Umbilical cord (tissue), 2 donors: ENCODE measurements around the gene CNNM3. TPM values are rescaled to one million over a fixed set of nuclear protein-coding genes. Genes with fewer than 3 reads are reported as not detected.
A peak's percentile ranks its signal among the peaks of the same experiment; 100 is the strongest.
"Not testable (repeated sequence)": the region's sequence is repeated elsewhere in the genome, so short reads cannot be mapped to it uniquely, and the experiment has no call there.

ENCODE experiments used
- DNase-seq: peaks from one replicate; pipeline ENCODE4 v3.0.0-alpha.2; 2015; ENCODE audit warnings: low spot score
- total RNA-seq: library from RNA; depleted of rRNA; stranded (reverse); fragments of >200 nt; gene quantifications from one replicate; pipeline ENCODE4 v1.2.3, GENCODE V29; 2014; ENCODE audit warnings: low replicate concordance; ENCODE audit not compliant: insufficient read depth

The CNNM3 gene
- total RNA-seq, 1 donor from 2014 or later: 7.7 TPM

DNA sequence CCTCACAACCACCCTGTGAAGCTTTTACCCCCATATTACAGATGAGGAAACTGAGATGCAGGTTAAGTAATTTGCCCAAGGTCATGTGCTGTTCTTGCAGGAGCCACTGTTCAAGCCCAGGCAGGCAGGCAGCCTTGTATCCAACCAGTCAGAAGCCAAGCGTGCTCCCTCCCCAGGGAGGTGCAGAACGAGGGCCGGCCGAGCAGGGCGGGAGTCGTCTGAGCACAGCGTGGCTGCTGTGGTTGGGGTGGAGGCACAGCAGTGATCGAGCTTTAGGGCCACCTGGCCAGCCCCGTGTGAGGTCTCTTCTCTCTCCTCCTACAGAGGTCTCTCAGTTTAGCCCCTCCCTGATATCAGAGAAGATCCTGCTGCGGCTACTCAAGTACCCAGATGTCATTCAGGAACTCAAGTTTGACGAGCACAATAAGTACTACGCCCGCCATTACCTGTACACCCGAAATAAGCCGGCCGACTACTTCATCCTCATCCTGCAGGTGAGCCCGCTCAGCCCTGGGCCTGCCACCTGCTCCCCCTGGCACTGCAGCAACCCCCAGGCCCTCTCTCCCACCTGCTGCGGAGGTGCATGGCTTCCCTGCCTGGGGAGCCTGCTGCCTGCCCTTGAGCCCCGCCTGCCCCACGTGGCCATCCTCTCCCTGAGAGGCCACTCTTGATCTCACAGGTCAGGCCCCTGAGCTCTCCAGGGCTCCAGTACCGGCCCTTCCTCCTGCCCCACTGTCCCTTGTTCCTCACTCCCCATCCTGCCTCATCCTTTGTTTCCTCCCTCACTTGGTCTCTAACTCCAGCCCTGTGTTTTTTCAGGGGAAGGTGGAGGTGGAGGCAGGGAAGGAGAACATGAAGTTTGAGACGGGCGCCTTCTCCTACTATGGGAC, 17.1 kb upstream of the CNNM3 start:
- DNase-seq: no peak

DNA sequence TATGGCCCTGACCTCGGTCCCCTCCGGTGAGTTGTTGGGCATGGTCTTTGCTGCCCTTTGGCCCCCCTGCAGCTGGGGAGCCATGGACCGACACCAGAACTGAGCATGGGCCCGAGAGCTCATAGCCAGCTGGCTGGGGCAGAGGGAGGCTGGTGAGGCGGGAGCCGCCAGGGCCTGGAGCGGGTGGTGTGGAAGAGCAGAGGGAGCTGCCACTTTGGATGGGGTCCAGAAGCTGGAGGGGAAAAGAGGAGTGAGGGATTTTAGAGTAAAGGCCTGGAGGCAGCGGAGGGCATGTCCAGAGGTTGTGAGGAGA, 16.5 kb upstream of the CNNM3 start:
- DNase-seq: no peak

GRCh38 chr2:96800061-96801004, 15.7 kb upstream of the CNNM3 start:
- no peak for DNase-seq

DNA sequence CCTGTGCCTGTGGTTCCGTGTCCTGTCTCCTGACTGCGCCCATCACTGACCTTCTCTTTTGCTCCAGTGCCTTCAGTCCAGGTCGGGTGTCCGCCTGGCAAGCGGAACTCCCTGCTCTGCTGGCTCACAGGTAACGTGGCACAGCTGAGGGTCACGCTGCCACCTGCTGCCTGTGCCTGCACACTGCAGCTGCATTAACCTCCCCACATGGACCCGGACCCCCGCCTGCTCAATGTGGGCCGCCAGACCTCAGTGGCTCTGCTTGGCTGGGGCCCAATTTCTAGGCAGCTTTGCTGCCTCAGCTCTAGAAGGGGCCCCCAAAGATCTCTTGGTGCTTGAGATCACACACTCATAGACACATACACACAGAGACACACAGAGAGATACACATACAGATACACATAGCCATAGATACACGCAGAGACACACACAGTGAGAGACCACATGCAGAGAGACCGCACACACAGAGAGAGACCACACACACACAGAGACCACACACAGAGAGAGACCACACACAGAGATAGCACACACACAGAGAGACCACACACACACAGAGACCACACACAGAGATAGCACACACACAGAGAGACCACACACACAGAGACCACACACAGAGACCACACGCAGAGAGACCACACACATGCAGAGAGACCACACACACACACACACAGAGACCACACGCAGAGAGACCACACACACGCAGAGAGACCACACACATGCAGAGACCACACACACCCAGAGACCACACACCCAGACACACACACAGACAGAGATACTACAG, 14.9 kb upstream of the CNNM3 start:
- peak; percentile 52 for DNase-seq

DNA sequence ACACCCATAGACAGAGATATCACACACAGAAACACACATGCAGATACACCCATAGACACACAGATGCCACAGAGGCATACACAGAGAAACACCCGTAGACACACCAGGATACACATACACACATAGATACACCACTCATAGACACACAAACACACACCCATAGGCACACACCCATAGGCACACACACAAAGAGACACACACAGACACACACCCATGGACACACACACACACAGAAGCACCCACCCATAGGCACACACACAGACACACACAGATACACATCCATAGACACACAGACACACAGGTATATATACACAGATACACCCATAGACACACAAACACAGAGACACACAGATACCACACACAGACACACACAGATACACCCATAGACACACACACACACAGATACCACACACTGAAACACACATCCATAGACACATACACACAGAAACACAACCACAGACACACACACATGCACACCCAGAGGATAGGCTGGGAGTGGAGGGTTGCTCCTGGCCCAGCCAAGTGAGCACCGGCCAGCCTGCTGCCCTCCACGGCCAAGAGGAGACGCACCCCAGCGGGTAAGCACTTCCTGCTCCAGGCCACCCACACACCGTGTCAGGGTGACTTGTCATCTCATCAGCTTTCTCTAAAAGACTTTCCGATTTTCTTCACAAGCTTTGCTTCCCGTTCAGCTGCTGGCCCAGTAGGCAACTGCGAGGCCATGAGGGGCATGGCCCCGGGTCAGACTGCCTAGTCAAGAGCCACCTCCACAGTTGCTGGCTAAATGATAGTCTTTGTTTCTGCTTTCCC, 14.1 kb upstream of the CNNM3 start:
- no peak for DNase-seq

GRCh38 chr2:96802721-96803120, 13.3 kb upstream of the CNNM3 start:
- no peak for DNase-seq

GRCh38 chr2:96804986-96805385, 11.1 kb upstream of the CNNM3 start:
- DNase-seq: no peak

DNA sequence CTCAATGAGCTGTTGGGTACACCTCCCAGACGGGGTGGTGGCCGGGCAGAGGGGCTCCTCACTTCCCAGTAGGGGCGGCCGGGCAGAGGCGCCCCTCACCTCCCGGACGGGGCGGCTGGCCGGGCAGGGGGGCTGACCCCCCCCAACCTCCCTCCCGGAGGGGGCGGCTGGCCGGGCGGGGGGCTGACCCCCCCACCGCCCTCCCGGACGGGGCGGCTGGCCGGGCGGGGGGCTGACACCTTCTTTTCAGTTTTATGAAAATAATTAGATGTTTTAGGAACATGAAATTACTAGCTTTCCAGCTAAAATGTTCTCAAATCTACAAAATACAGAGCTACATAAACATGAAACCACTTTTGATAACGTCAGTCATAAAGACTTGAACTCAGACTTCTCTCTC, 10.1 kb upstream of the CNNM3 start:
- DNase-seq: not testable (repeated sequence)

- DNase-seq: no peak
Measured at GRCh38 chr2:96806468-96807126, 9.5 kb upstream of the CNNM3 start.

DNA sequence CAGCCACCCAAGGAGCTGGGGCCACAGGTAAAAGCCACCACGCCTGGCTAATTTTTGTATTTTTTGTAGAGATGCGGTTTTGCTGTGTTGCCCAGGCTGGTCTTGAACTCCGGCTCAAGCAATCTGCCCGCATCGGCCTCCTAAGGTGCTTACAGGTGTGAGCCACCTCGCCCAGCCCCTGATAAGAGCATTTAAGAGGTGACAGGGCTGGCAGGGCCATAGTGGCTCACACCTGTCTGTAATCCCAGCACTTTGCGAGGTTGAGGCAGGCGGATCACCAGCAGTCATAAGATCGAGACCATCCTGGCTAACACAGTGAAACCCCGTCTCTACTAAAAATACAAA, 9.0 kb upstream of the CNNM3 start:
- DNase-seq: no peak

DNA sequence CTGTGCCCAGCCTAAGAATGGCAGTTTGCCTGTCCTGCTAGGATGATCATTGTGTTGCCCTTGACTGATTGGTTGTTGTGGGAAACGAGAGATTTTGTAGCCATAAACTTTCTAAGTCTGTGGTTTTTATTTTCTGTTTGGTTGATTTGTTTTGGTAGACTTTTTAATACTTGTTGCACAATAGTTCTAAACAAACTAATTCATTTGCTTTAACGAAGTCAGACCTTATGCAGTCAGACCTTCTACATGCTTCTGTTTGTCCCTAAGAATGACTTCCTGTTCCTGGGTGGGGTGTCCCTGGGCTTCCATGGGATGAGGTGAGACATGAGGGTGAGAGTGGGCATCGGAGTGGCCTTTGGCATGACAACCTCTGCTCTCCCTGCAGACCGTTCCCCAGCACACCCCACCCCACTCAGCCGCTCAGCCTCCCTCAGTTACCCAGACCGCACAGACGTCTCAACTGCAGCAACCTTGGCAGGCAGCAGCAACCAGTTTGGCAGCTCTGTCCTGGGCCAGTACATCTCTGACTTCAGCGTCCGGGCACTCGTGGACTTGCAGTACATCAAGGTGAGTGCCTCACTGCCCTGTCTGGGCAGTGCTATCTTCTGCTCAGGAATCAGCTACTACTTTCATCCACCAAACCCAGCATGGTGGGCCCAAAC, 7.8 kb upstream of the CNNM3 start:
- DNase-seq: no peak

DNA sequence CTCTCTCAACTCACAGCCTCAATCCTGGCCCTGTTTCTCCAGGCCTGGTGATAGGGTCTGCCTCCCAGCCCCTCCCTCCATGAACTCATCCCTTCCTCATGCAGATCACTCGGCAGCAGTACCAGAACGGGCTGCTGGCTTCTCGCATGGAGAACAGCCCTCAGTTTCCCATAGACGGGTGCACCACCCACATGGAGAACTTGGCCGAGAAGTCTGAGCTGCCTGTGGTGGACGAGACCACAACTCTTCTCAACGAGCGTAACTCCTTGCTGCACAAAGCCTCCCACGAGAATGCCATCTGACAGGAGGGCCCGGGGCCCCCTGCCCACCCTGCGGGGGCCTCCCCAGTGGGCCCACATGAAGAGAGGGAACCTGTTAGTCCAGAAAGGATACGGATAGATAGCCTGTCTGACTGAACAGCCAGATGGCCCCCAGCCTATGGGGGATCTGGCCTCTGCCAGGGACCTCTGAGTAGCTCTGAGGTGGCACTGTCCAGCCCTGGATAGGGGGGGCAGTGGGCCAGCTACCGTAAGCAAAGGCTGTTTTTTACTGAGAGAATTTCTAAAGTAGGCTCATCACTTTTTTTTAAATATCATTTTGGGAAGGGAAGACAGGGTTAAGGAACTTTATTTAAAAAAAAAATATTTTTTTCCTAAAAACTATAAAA, 6.7 kb upstream of the CNNM3 start:
- DNase-seq: no peak

DNA sequence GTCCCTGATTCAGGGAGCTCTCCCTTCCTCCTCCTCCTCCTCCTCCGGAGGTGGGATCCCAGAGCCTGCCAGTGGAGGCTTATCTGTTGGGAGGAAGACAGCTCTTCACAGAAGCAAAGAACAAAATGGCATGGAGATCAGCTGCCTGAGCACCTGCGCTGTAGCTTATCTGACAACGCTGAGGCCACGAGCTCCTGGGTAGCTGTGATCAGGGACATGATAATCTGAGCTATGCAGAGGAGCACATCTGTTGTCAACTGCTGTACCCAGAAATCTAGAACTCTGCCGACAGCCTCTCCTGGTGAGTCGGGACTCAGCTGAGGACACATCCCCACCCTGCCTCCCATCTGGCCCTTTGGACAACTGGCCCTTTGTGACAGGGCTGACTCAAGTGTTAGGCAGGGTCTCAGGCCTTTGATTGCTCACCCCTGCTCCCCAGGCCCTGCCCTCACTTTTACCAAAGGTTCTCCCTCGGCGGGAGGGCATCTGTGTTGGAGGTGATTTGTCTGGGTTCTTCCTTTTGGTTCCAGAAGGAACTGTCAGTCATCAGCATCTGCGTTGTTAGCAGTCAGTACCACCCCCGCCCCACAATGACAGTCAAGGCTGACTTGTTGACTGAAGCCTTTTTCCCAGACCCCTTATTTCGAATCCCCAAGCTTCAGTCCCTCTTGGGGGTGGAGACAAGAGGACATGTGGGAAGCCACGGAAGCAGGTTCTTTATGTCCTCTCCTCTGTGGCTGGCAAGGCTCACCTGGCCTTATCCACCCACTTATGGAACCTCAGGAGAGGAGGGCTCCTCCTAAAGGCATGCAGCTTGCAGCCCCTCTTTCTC, 5.9 kb upstream of the CNNM3 start:
- DNase-seq: no peak

DNA sequence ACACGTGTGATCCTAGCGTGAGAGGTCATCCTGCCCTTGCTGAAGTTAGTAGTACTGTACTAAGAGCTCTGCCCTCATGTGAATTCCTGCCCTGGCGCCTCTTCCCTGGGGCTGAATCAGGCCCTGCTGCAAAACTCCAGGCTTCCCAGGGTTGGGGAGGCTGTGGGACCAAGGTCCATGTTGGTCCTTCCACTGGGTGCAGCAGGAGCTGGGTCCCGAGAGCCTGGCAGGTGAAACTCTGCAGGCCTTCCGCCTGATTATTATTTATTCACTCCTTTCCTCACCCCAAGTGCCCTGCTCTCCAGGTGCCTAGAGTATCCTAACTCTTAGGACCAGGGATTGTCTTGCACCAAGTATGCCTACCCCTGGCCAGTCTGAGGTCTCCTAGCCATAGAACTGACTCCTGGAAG, 5.3 kb upstream of the CNNM3 start:
- DNase-seq: no peak

GRCh38 chr2:96811917-96812316, 4.2 kb upstream of the CNNM3 start:
- DNase-seq: no peak

DNA sequence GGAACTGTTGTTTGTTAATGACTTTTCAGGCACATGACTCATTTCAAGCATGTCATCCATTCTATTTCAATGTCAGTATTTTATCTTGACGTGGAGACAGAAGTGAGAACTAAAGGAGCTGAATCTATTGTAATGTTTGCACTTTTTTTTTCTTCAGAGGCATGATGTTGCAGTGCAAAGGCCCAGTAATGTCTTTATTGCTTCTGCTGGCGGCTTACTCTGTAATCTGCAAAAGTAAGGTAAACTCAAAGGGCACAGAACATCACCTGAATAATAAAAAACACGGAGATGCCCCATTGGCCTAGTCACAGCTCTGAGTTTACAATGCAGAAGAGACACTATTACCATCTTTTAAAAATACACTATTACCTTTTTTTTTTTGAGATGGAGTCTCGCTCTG, 2.4 kb upstream of the CNNM3 start:
- no peak for DNase-seq

GRCh38 chr2:96815326-96816126, 542 bp upstream of the CNNM3 start:
- peak; percentile 25 for DNase-seq
